HG03439 (cell line): ENCODE data around the gene ALDH1B1.

Experiments
- ATAC-seq: cut with Tn5 transposase; IDR thresholded peaks from one replicate; pipeline ENCODE4 v1.9.1; 2021; ENCODE audit warnings: mild to moderate bottlenecking, moderate library complexity; ENCODE audit not compliant: unreplicated experiment

The ALDH1B1 gene

DNA sequence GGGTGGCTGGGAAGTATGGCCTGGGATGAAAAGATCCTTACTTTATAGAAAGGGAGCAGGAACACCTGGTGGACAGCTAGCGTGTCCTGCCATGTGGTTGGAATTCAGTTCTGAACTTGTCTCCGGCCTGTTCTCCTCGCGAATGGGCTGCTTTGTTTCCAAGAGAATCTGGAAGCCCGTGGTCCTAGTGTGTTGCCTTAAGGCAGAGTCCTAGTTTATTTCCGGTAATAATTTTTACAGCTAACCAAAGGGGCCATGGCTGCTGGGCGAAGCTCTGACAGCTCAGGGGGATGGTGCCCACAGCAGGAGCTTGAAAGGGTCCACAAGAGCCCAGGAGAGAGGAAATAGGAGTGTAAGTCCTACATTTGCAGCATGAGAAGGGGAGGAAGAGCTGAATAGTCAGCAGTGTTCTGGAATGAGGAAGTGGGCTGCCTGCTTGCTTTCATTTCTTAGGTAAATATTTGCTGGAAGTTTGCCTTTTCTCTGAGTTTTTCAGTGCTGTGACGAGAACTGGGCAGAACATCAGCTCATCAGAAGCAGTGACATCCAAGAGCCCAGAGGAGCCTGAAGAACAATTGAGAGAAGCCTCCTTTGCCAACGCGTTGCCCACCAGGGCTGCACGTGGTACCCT lies 44.8 kb downstream of the ALDH1B1 start:
- no peak for ATAC-seq

- ATAC-seq: no peak
These were observed 46.9 kb downstream of the ALDH1B1 start for GRCh38 chr9:38439291-38439915.

- no peak for ATAC-seq
These were observed 47.4 kb downstream of the ALDH1B1 start for GRCh38 chr9:38439916-38440301.

- no peak for ATAC-seq
These were observed 48.0 kb downstream of the ALDH1B1 start for GRCh38 chr9:38440516-38440915.

DNA sequence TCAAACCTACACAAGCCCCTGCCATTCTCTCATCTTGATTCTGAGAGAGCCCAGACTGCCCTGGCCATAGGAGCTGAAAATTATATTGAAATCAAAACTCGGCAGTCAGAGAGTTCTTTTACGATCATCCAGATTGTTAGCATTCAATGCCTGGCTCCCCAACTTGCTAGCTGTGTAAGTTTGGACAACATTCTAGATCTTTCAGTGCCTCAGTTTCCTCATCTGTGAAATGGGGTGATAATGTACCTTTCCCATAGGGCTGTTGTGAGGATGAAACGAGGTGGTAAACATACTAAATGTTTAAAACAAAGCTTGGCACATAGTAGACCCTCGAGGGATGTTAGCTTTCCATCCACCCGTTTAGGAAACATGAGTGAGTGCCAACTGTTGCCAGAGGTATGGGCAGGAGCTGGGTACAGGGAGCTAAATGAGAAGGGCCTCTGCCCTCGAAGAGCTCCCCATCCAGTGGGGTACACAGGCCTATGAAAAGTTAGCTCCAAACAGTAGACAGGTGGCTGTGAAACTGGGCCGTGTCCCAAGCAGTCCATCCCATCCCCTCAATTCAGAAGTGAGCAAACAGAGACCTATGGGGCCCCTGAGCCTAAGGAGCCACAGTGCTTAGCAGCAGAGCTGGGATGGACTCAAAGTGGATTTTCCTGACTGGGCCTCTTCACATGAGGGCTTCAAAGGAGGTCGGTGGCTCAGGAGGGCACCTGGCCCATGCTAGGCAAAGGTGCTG lies 49.0 kb downstream of the ALDH1B1 start:
- ATAC-seq: no peak

DNA sequence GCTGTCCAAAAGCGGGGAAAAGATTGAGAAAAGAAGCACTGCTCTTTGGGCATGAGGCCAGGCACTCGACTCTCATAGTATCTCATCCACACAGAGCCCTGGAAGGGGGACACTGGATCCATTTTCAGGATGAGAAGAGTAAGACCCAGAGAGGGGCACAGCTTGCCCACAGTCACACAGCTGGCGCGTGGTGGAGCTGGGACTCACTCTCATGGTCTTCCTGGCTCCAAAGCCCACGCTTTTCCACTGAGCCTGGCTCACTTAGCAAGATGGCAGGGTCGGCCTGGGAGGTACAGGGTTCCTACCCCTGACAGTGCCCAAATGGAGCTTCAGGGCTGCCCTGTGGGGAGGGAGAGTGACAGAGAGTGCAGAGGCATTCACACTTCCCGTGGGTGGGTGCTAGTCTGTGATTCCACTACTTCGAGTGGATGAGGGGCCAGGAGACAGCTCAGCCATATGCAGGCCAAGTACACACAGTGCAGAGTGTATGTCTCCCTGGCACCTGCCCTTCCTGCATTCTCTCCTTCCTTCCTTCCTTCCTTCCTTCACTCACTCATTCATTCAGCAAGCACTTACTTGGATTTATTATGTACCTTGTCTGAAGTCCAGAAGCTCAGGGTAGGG lies 50.1 kb downstream of the ALDH1B1 start:
- ATAC-seq: no peak

GRCh38 chr9:38443181-38443580 lies 50.7 kb downstream of the ALDH1B1 start:
- no peak for ATAC-seq

- no peak for ATAC-seq
These were observed 51.1 kb downstream of the ALDH1B1 start for GRCh38 chr9:38443597-38443996.

GRCh38 chr9:38445154-38446043 lies 52.9 kb downstream of the ALDH1B1 start:
- ATAC-seq: no peak

GRCh38 chr9:38447703-38448102 lies 55.2 kb downstream of the ALDH1B1 start:
- no peak for ATAC-seq
